ENCODE measurements around the gene TLR1. TPM values are rescaled to one million over a fixed set of nuclear protein-coding genes. Genes with fewer than 3 reads are reported as not detected.

Gene TLR1
- polyA plus RNA-seq, 1 of the 3 experiments (the other 2 are of a cell fraction): not detected

- H3K4me3 ChIP-seq (ENCODE audit: low read depth in 2 of 2, low read length in 1 of 2): no peak overlapping the region
- TF ChIP-seq FOXJ3 (CRISPR knock-in tag; IDR thresholded peaks at IDR 0.05): no peak
- no peak for TF ChIP-seq FOSL2 (IDR thresholded peaks at IDR 0.05; ENCODE audit: borderline replicate concordance, low read depth)
- TF ChIP-seq JUND (IDR thresholded peaks at IDR 0.05): no peak
- TF ChIP-seq ELF1 (IDR thresholded peaks at IDR 0.05): no peak
- no peak for TF ChIP-seq TAF1 (IDR thresholded peaks at IDR 0.05; ENCODE audit: borderline replicate concordance, low read depth, low read length)
- TF ChIP-seq USF2 (IDR thresholded peaks at IDR 0.05; ENCODE audit: borderline replicate concordance, low read depth, low read length): no peak
- TF ChIP-seq IRF3 (IDR thresholded peaks at IDR 0.05; ENCODE audit: low read depth, low read length): no peak
- no peak for TF ChIP-seq CTCF (IDR thresholded peaks at IDR 0.05)
- H3F3A ChIP-seq (replicated peaks; ENCODE audit: insufficient read depth): no peaks in the 10 kb centered on the region
- H2AFZ ChIP-seq (ENCODE audit: low read depth): no peak overlapping the region
- no peaks in the 10 kb centered on the region for H3K27me3 ChIP-seq (ENCODE audit: insufficient read depth)
- no peaks in the 10 kb centered on the region for H4K20me1 ChIP-seq (ENCODE audit: insufficient read depth)
- POLR2A ChIA-PET: no interaction called here
- H3K9ac ChIP-seq: no peak overlapping the region
- no peak for DNase-seq
- no peaks in the 10 kb centered on the region for H3K4me1 ChIP-seq (ENCODE audit: control insufficient read depth in 1 of 2, insufficient read depth in 2 of 2, low read depth in 1 of 2, low read length in 1 of 2)
- no peak overlapping the region for H3K4me2 ChIP-seq
- no peaks in the 10 kb centered on the region for H3K36me3 ChIP-seq (replicated peaks in 1 of 2; ENCODE audit: control insufficient read depth in 1 of 2, insufficient read depth in 2 of 2, low read length in 1 of 2)
- H3K27ac ChIP-seq (ENCODE audit: low read depth in 2 of 2, low read length in 1 of 2): no peak overlapping the region
- no peaks in the 10 kb centered on the region for H3K9me3 ChIP-seq
- no peaks in the 10 kb centered on the region for H3K9me2 ChIP-seq
- CTCF ChIA-PET: interaction anchor here (0.6 to 1.0 kb wide), 2 partner anchors 59 to 785 kb away, joined by 3 read pairs; no protein-coding TSS in a partner anchor
- WGBS (ENCODE audit: low lambda C conversion rate): 32% methylated on average over 5 of the region's 5 CpGs
- H3K79me2 ChIP-seq (ENCODE audit: insufficient read depth): no peaks in the 10 kb centered on the region
Measured at GRCh38 chr4:38818441-38818976, 13.9 kb upstream of the TLR1 start.

GRCh38 chr4:38815885-38816782, 11.5 kb upstream of the TLR1 start:
- ChIA-PET CTCF (interaction anchor here (1.7 kb wide), 1 partner anchor 57 kb away, joined by 7 read pairs; no protein-coding TSS in a partner anchor), POLR2A (no interaction called here)
- H3F3A ChIP-seq (replicated peaks; ENCODE audit: insufficient read depth): no peaks in the 10 kb centered on the region
- H3K79me2 ChIP-seq (ENCODE audit: insufficient read depth): no peaks in the 10 kb centered on the region
- no peaks in the 10 kb centered on the region for H3K36me3 ChIP-seq (replicated peaks in 1 of 2; ENCODE audit: control insufficient read depth in 1 of 2, insufficient read depth in 2 of 2, low read length in 1 of 2)
- H2AFZ ChIP-seq (ENCODE audit: low read depth): no peak overlapping the region
- 45% methylated on average over 3 of the region's 3 CpGs for WGBS (ENCODE audit: low lambda C conversion rate)
- no peak overlapping the region for H3K4me2 ChIP-seq
- no peak overlapping the region for H3K4me3 ChIP-seq (ENCODE audit: low read depth in 2 of 2, low read length in 1 of 2)
- no peak for DNase-seq
- H3K9me2 ChIP-seq: no peaks in the 10 kb centered on the region
- H3K9ac ChIP-seq: no peak overlapping the region
- no peak overlapping the region for H3K27ac ChIP-seq (ENCODE audit: low read depth in 2 of 2, low read length in 1 of 2)
- H3K4me1 ChIP-seq (ENCODE audit: control insufficient read depth in 1 of 2, insufficient read depth in 2 of 2, low read depth in 1 of 2, low read length in 1 of 2): no peaks in the 10 kb centered on the region
- no peaks in the 10 kb centered on the region for H3K9me3 ChIP-seq
- H3K27me3 ChIP-seq (ENCODE audit: insufficient read depth): no peaks in the 10 kb centered on the region
- no peaks in the 10 kb centered on the region for H4K20me1 ChIP-seq (ENCODE audit: insufficient read depth)
- TF ChIP-seq NRF1 (IDR thresholded peaks at IDR 0.05; ENCODE audit: low read depth, low read length) (no peak), CHD2 (IDR thresholded peaks at IDR 0.05; ENCODE audit: low read length, partially characterized antibody) (no peak), TCF12 (IDR thresholded peaks at IDR 0.05) (no peak), SIN3A (IDR thresholded peaks at IDR 0.05; ENCODE audit: borderline replicate concordance, low read depth, low read length) (no peak), USF1 (IDR thresholded peaks at IDR 0.05; ENCODE audit: borderline replicate concordance, low read depth) (no peak), RAD21 (IDR thresholded peaks at IDR 0.05; ENCODE audit: low read length) (no peak), ZBTB33 (IDR thresholded peaks at IDR 0.05; ENCODE audit: borderline replicate concordance, low read depth) (no peak), EP300 (IDR thresholded peaks at IDR 0.05; ENCODE audit: borderline replicate concordance in 1 of 2, low read depth in 1 of 2, low read length in 1 of 2) (no peak), JUND (IDR thresholded peaks at IDR 0.05) (no peak), TEAD4 (IDR thresholded peaks at IDR 0.05; ENCODE audit: borderline replicate concordance, insufficient read depth) (no peak), RXRA (IDR thresholded peaks at IDR 0.05; ENCODE audit: borderline replicate concordance, low read depth) (no peak), FOXJ3 (CRISPR knock-in tag; IDR thresholded peaks at IDR 0.05) (no peak)
